A549 (cell line): Measurements from ENCODE around the gene COPG1. TPM values are rescaled to one million over a fixed set of nuclear protein-coding genes. Genes with fewer than 3 reads are reported as not detected.
"Not testable (repeated sequence)": the region's sequence is repeated elsewhere in the genome, so short reads cannot be mapped to it uniquely, and the experiment has no call there.

ENCODE experiments used
- ATAC-seq, 2 experiments: fragments of 200-7000 bp in 1 of 2; fragments of >200 bp in 1 of 2; cut with Nextera tagmentation in 1 of 2; cut with Tn5 transposase in 1 of 2; 3 replicates each; pipeline versions ENCODE4 v1.8.0 to v1.9.1; 2018 to 2020; ENCODE audit warnings: mild to moderate bottlenecking in 1 of 2, moderate library complexity in 1 of 2
- CTCF ChIA-PET: fragments of 300-600 bp; sonication (Branson Sonifier 250); formaldehyde crosslinking; extraction: SDS; loops from one replicate; lab custom pipeline; 2021; ENCODE audit warnings: antibody characterized with exemption, inconsistent platforms; lab: Yijun Ruan, JAX
- POLR2A ChIA-PET: fragments of 350-600 bp; formaldehyde crosslinking; extraction: SDS; loops from one replicate; lab custom pipeline; 2021; ENCODE audit warnings: antibody characterized with exemption, inconsistent platforms; lab: Yijun Ruan, JAX
- DNase-seq, 2 experiments: peaks; one replicate each; pipeline versions ENCODE4 v3.0.0 to v3.0.0-alpha.2; 2011 to 2016; ENCODE audit warnings: low read depth in 1 of 2, low spot score in 1 of 2
- FAIRE-seq: peaks from 2 replicates; lab custom pipeline; 2011; peaks lifted over from hg19 to GRCh38; lab: Jason Lieb, UNC
- H3K27ac ChIP-seq, 2 experiments: fragments of >200 bp; sonication (Bioruptor Twin); formaldehyde crosslinking; 3 replicates each; pipeline ENCODE4 v1.5.1; 2016 to 2017
- H3K4me1 ChIP-seq: fragments of >200 bp; sonication (Bioruptor Twin); formaldehyde crosslinking; 3 replicates; pipeline ENCODE4 v1.6.1; 2016
- H3K4me2 ChIP-seq: fragments of >200 bp; sonication (Bioruptor Twin); formaldehyde crosslinking; 3 replicates; pipeline ENCODE4 v1.6.1; 2016
- H3K4me3 ChIP-seq: fragments of >200 bp; sonication (Bioruptor Twin); formaldehyde crosslinking; 3 replicates; pipeline ENCODE4 v1.5.1; 2016
- H3K9me3 ChIP-seq: fragments of >200 bp; sonication (Bioruptor Twin); formaldehyde crosslinking; 3 replicates; pipeline ENCODE4 v1.6.1; 2016
- CHD2 ChIP-seq: fragments of 150-350 bp; IDR thresholded peaks from 2 replicates; pipeline ENCODE4 v1.6.1; 2014; ENCODE audit warnings: low read length; ENCODE audit not compliant: partially characterized antibody
- EHMT2 ChIP-seq: fragments of 200-600 bp; sonication (generic); IDR thresholded peaks from 2 replicates; pipeline ENCODE4 v1.6.1; 2016; ENCODE audit warnings: antibody characterized with exemption, low read depth, mild to moderate bottlenecking, moderate library complexity
- FOSB ChIP-seq: fragments of 250-450 bp; sonication (Bioruptor Pico); IDR thresholded peaks from 2 replicates; pipeline ENCODE4 v1.5.0; 2020; ENCODE audit warnings: mild to moderate bottlenecking, moderate library complexity
- FOSL2 ChIP-seq, 2 experiments: fragments of 450-650 bp in 1 of 2; fragments of >200 bp in 1 of 2; sonication (Bioruptor Twin) in 1 of 2; formaldehyde crosslinking; IDR thresholded peaks; 2 replicates each; pipeline versions ENCODE4 v1.5.0 to v1.6.1; 2016 to 2020; ENCODE audit warnings: mild to moderate bottlenecking in 1 of 2, moderate library complexity in 1 of 2
- FOXS1 ChIP-seq: fragments of 250-450 bp; sonication (Bioruptor Pico); IDR thresholded peaks from 2 replicates; pipeline ENCODE4 v1.5.0; 2020; ENCODE audit warnings: mild to moderate bottlenecking, moderate library complexity
- GATA3 ChIP-seq: IDR thresholded peaks from 2 replicates; pipeline ENCODE4 v1.6.1; 2012; ENCODE audit warnings: borderline replicate concordance
- HDAC2 ChIP-seq: fragments of 200-600 bp; sonication (generic); IDR thresholded peaks from 2 replicates; pipeline ENCODE4 v1.6.1; 2016
- HOXA7 ChIP-seq: fragments of 250-450 bp; sonication (Bioruptor Pico); IDR thresholded peaks from 2 replicates; pipeline ENCODE4 v1.5.0; 2020; ENCODE audit warnings: mild to moderate bottlenecking, moderate library complexity
- MAZ ChIP-seq: fragments of 150-350 bp; IDR thresholded peaks from 2 replicates; pipeline ENCODE4 v1.6.1; 2014; ENCODE audit warnings: antibody characterized with exemption, low read depth, low read length, borderline replicate concordance
- MYC ChIP-seq: IDR thresholded peaks from 2 replicates; pipeline ENCODE4 v1.6.1; 2012; ENCODE audit warnings: mild to moderate bottlenecking, inconsistent platforms, low read length, improper control_type of control experiment, borderline replicate concordance
- NR3C1 ChIP-seq: fragments of >200 bp; sonication (Bioruptor Twin); formaldehyde crosslinking; IDR thresholded peaks from 3 replicates; pipeline ENCODE4 v1.6.1; 2017
- RARB ChIP-seq: fragments of 250-450 bp; sonication (Bioruptor Pico); IDR thresholded peaks from 2 replicates; pipeline ENCODE4 v1.8.0; 2021; ENCODE audit warnings: mild to moderate bottlenecking, moderate library complexity
- RCOR1 ChIP-seq: fragments of 150-350 bp; IDR thresholded peaks from 2 replicates; pipeline ENCODE4 v1.6.1; 2014; ENCODE audit warnings: antibody characterized with exemption, low read length, low read depth
- RNF2 ChIP-seq: fragments of 200-600 bp; sonication (generic); IDR thresholded peaks from 2 replicates; pipeline ENCODE4 v1.6.1; 2016; ENCODE audit warnings: low read depth, mild to moderate bottlenecking, antibody characterized with exemption, moderate library complexity, borderline replicate concordance
- SMC3 ChIP-seq: fragments of >200 bp; sonication (Bioruptor Twin); formaldehyde crosslinking; IDR thresholded peaks from 3 replicates; pipeline ENCODE4 v1.6.1; 2018; ENCODE audit warnings: inconsistent platforms
- ZFP36 ChIP-seq: fragments of 450-650 bp; IDR thresholded peaks from 2 replicates; pipeline ENCODE4 v1.6.1; 2014; ENCODE audit warnings: borderline replicate concordance; ENCODE audit not compliant: partially characterized antibody
- ZSCAN20 ChIP-seq: fragments of 250-450 bp; sonication (Bioruptor Pico); IDR thresholded peaks from 2 replicates; pipeline ENCODE4 v1.8.0; 2022; ENCODE audit warnings: mild to moderate bottlenecking, moderate library complexity
- WGBS: methylation state at CpG from one replicate; pipeline ENCODE4 v1.1.6; 2017; ENCODE audit errors: missing lambda C conversion rate; 5-methylcytosine and 5-hydroxymethylcytosine counted together
- polyA plus RNA-seq, 4 experiments: library from polyadenylated mRNA; depleted of rRNA in 3 of 4; stranded (reverse); fragments of >200 nt; fragmentation: RNase III in 1 of 4; extraction: RNeasy Plus Mini Kit Qiagen cat#74134 plus additional on column Dnase treatment in 1 of 4; gene quantifications; 2 replicates in 3 of 4; 3 replicates in 1 of 4; pipeline ENCODE4 v1.2.3, GENCODE V29; 2011 to 2017
- TF ChIP-seq, protein P1 (sequence below): IDR thresholded peaks from 2 replicates; pipeline ENCODE4 v1.6.1; 2012
- TF ChIP-seq, protein P2 (sequence below): fragments of >200 bp; sonication (Bioruptor Twin); formaldehyde crosslinking; IDR thresholded peaks from 3 replicates; pipeline ENCODE4 v1.6.1; 2016

Gene COPG1
- polyA plus RNA-seq, 2 of the 4 experiments (the other 2 are of a cell fraction), result 80.6 to 90.2 TPM

DNA sequence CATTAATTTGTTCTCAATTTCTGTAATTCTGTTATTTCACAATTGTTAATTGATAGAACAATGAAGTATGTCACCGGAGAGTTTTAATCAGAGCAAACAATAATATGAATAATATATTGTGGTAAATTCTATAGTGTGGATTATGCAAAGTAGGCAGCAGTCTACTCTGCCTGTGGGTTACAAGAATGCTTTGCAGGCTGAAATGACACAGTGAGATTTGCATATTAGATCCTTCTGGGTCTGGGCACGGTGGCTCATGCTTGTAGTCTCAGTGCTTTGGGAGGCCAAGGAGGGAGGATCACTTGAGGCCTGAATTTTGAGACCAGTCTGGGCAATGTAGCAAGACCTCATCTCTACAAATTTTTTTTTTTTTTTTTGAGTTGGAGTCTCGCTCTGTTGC lies 12.5 kb downstream of the COPG1 start:
- no peak for FAIRE-seq
- no peak overlapping the region for H3K4me2 ChIP-seq
- no peak for ATAC-seq
- no peak for DNase-seq
- ChIA-PET POLR2A (no interaction called here), CTCF (interaction anchor here (1.0 to 1.8 kb wide), 4 partner anchors 16 to 82 kb away, joined by 3 to 6 read pairs (median 6); a partner anchor contains a TSS)
- H3K9me3 ChIP-seq, result no peaks in the 10 kb centered on the region
- H3K4me1 ChIP-seq, result no peaks in the 10 kb centered on the region
- no peak overlapping the region for H3K27ac ChIP-seq
- TF ChIP-seq FOSB (no peak), SMC3 (no peak), ZFP36 (no peak), CHD2 (no peak), GATA3 (no peak), ZSCAN20 (CRISPR knock-in tag) (no peak), EHMT2 (no peak), NR3C1 (no peak), RNF2 (no peak), FOSL2 (IDR thresholded peaks at IDR 0.05) (no peak), FOSL2 (CRISPR knock-in tag; IDR thresholded peaks at IDR 0.05) (no peak), FOXS1 (CRISPR knock-in tag) (no peak), HOXA7 (no peak), RCOR1 (no peak), MAZ (no peak), HDAC2 (no peak)
- TF ChIP-seq, protein P1, sequence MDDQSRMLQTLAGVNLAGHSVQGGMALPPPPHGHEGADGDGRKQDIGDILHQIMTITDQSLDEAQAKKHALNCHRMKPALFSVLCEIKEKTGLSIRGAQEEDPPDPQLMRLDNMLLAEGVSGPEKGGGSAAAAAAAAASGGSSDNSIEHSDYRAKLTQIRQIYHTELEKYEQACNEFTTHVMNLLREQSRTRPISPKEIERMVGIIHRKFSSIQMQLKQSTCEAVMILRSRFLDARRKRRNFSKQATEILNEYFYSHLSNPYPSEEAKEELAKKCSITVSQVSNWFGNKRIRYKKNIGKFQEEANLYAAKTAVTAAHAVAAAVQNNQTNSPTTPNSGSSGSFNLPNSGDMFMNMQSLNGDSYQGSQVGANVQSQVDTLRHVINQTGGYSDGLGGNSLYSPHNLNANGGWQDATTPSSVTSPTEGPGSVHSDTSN, result no peak
- TF ChIP-seq, protein P2, sequence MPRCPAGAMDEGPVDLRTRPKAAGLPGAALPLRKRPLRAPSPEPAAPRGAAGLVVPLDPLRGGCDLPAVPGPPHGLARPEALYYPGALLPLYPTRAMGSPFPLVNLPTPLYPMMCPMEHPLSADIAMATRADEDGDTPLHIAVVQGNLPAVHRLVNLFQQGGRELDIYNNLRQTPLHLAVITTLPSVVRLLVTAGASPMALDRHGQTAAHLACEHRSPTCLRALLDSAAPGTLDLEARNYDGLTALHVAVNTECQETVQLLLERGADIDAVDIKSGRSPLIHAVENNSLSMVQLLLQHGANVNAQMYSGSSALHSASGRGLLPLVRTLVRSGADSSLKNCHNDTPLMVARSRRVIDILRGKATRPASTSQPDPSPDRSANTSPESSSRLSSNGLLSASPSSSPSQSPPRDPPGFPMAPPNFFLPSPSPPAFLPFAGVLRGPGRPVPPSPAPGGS, result no peak
- WGBS, result 95% methylated on average over 3 of the region's 3 CpGs
- no peak overlapping the region for H3K4me3 ChIP-seq

DNA sequence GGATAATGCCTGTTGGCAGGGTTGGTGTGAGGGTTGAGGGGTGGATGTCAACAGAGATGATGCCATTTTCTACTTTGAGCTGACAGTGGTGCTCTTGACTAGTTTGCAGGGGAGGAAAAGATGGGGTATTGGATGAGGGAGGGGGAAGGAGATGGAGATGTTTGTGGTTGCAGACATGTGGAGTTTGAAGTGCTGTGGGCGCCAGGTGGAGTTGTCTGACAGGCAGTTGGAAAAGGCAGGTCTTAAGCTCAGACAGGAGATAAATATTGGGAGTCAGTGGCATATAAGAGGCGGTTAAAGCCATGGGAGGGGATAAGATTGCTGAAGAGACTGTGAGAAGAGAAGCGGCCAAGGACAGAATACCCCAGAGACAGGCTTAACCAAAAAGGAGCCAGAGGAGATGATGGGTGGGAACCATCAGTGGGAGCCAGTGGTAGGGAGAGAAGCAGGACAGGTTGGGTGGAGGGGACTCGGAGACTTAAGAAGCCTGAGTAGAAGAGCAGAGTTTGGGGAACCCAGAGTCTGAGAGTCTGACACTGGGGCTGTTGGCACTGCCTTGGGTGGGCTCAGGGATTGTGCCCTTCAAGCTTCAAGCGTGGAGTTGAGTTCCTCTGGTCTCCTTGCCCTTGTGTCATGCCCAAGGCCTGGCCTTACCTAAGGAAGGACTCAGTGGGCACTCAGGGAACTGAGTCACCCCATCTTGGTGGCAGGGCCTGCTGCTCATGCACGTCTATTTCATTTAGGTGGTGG lies 13.9 kb downstream of the COPG1 start:
- no peak for ATAC-seq

DNA sequence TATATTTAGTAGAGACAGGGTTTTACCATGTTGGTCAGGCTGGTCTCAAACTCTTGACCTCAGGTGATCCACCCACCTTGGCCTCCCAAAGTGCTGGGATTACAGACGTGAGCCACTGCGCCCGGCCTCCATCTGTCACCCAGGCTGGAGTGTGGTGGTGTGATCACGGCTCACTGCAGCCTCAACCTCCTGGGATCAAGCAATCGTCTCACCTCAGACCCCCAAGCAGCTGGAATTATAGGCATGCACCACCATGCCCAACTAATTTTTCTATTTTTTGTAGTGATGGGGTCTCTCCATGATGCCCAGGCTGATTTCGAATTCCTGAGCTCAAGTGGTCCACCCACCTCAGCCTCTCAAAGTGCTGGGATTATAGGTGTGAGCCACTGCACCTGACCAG lies 15.6 kb downstream of the COPG1 start:
- not testable (repeated sequence) for H3K9me3 ChIP-seq, DNase-seq, H3K27ac ChIP-seq, H3K4me1 ChIP-seq, FAIRE-seq, H3K4me2 ChIP-seq, ATAC-seq, H3K4me3 ChIP-seq
- 91% methylated on average over 6 of the region's 6 CpGs for WGBS
- ChIA-PET POLR2A (interaction anchor here (1.1 kb wide), 1 partner anchor 51 kb away, joined by 4 read pairs; a partner anchor contains a TSS), CTCF (interaction anchor here (0.7 to 2.7 kb wide), 3 partner anchors 9 to 81 kb away, joined by 3 to 7 read pairs (median 3); partner anchors contain the start of gene CNBP)

More for the DNA sequence above, 13.9 kb downstream of the COPG1 start:
- POLR2A ChIA-PET, result no interaction called here
- H3K27ac ChIP-seq, result no peak overlapping the region
- 94% methylated on average over 6 of the region's 6 CpGs for WGBS
- DNase-seq (no peak), FAIRE-seq (no peak)
- no peaks in the 10 kb centered on the region for H3K9me3 ChIP-seq
- TF ChIP-seq SMC3 (no peak), MYC (no peak), RARB (CRISPR knock-in tag) (no peak)
- CTCF ChIA-PET, result interaction anchor here (0.9 to 1.8 kb wide), 2 partner anchors 17 to 54 kb away, joined by 3 to 6 read pairs; no protein-coding TSS in a partner anchor
- no peak overlapping the region for H3K4me2 ChIP-seq
- no peaks in the 10 kb centered on the region for H3K4me1 ChIP-seq
- no peak overlapping the region for H3K4me3 ChIP-seq
